GM19025 (cell line): ENCODE measurements around the gene HACD4.

Experiments
- ATAC-seq: cut with Tn5 transposase; IDR thresholded peaks from one replicate; pipeline ENCODE4 v1.9.1; 2021; ENCODE audit warnings: mild to moderate bottlenecking, low read depth, moderate library complexity; ENCODE audit not compliant: unreplicated experiment

The HACD4 gene

GRCh38 chr9:21018177-21018576, 13.3 kb downstream of the HACD4 start:
- ATAC-seq = no peak

- ATAC-seq = no peak
Observed at GRCh38 chr9:21016701-21017491, 14.5 kb downstream of the HACD4 start.

- ATAC-seq = no peak
Observed at GRCh38 chr9:21015995-21016394, 15.4 kb downstream of the HACD4 start.

- ATAC-seq = no peak
Observed at GRCh38 chr9:21015129-21015815, 16.2 kb downstream of the HACD4 start.

GRCh38 chr9:21002040-21002439, 29.4 kb downstream of the HACD4 start:
- no peak for ATAC-seq

- no peak for ATAC-seq
Observed at GRCh38 chr9:21001581-21001980, 29.9 kb downstream of the HACD4 start.

GRCh38 chr9:20997503-20998076, 33.9 kb downstream of the HACD4 start:
- ATAC-seq = peak; percentile 55

- peak; percentile 75 for ATAC-seq
Observed at GRCh38 chr9:20996809-20997208, 34.6 kb downstream of the HACD4 start.

GRCh38 chr9:20995616-20996015, 35.8 kb downstream of the HACD4 start:
- ATAC-seq = no peak

GRCh38 chr9:20994486-20994885, 37.0 kb downstream of the HACD4 start:
- no peak for ATAC-seq

- no peak for ATAC-seq
Observed at GRCh38 chr9:20990867-20991266, 40.6 kb downstream of the HACD4 start.

GRCh38 chr9:20989923-20990341, 41.5 kb downstream of the HACD4 start:
- no peak for ATAC-seq

GRCh38 chr9:20988671-20989315, 42.6 kb downstream of the HACD4 start:
- no peak for ATAC-seq

- no peak for ATAC-seq
Observed at GRCh38 chr9:20988061-20988460, 43.4 kb downstream of the HACD4 start.

- ATAC-seq = no peak
Observed at GRCh38 chr9:20987521-20987920, 43.9 kb downstream of the HACD4 start.

- no peak for ATAC-seq
Observed at GRCh38 chr9:20985851-20986600, 45.4 kb downstream of the HACD4 start.

- no peak for ATAC-seq
Observed at GRCh38 chr9:20984506-20984905, 46.9 kb downstream of the HACD4 start.

- no peak for ATAC-seq
Observed at GRCh38 chr9:20981486-20981885, 50.0 kb downstream of the HACD4 start.

- no peak for ATAC-seq
Observed at GRCh38 chr9:20980832-20981455, 50.5 kb downstream of the HACD4 start.

- ATAC-seq = no peak
Observed at GRCh38 chr9:20978249-20978648, 53.2 kb downstream of the HACD4 start.
